ENCODE data around the gene SHC1.
A peak's percentile ranks its signal among the peaks of the same experiment; 100 is the strongest.

SHC1 gene

DNA sequence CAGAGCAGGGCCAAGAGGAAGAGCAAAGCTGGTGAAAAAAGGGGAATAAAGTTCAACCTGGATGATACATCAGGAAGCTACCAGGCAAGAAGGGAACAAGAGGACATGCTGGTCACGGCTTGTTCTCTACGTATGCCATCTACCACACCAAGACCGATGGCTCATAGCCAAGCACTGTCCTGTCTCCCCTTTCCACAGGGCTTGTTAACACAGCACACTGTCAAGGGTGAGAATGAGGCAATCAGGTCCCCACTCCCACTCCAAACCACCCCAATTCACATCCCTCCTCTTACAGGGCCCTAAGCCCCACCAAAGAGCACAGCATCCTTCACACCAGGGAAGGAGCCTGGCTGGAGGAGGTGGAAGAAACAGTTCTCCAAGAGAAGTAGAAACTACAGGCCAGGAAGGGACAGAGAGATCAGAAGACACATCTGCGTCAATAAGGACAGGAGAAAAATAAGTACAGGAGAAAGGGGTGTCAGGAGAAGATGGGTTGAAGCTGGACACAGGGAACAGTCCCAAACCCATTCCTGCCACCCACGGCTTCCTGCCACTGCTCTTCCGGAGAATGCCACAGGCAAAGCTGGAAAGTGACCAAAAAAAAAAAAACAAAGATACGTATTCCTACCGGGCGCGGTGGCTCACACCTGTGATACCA is 923 bp upstream of the SHC1 start:
- Histone ChIP-seq H3K9ac (peak overlapping the region; percentile 52; the same call in 1 of the 2 replicates), H3K4me2 (peak overlapping the region; percentile 73), H3K4me3 (IDR thresholded peaks at IDR 0.05; ENCODE audit: insufficient read depth, low read depth, low read length) (peak overlapping the region; percentile 97), H3K36me3 (ENCODE audit: insufficient read depth) (no peaks in the 10 kb centered on the region), H3K27me3 (ENCODE audit: insufficient read depth, low read depth) (no peaks in the 10 kb centered on the region), H2AFZ (ENCODE audit: low read depth) (peak overlapping the region; percentile 1; the same call in 1 of the 2 replicates), H3K79me2 (ENCODE audit: insufficient read depth, low read depth) (peaks cover 75% of the 10 kb centered on the region), H3K4me1 (ENCODE audit: low read depth, poor library complexity, severe bottlenecking) (peaks cover 54% of the 10 kb centered on the region), H4K20me1 (ENCODE audit: insufficient read depth) (no peaks in the 10 kb centered on the region), H3K27ac (peak overlapping the region; percentile 64)
- TF ChIP-seq, protein P1, sequence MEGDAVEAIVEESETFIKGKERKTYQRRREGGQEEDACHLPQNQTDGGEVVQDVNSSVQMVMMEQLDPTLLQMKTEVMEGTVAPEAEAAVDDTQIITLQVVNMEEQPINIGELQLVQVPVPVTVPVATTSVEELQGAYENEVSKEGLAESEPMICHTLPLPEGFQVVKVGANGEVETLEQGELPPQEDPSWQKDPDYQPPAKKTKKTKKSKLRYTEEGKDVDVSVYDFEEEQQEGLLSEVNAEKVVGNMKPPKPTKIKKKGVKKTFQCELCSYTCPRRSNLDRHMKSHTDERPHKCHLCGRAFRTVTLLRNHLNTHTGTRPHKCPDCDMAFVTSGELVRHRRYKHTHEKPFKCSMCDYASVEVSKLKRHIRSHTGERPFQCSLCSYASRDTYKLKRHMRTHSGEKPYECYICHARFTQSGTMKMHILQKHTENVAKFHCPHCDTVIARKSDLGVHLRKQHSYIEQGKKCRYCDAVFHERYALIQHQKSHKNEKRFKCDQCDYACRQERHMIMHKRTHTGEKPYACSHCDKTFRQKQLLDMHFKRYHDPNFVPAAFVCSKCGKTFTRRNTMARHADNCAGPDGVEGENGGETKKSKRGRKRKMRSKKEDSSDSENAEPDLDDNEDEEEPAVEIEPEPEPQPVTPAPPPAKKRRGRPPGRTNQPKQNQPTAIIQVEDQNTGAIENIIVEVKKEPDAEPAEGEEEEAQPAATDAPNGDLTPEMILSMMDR (conservative IDR thresholded peaks at IDR 0.05; ENCODE audit: low read depth, low read length), result no peak

DNA sequence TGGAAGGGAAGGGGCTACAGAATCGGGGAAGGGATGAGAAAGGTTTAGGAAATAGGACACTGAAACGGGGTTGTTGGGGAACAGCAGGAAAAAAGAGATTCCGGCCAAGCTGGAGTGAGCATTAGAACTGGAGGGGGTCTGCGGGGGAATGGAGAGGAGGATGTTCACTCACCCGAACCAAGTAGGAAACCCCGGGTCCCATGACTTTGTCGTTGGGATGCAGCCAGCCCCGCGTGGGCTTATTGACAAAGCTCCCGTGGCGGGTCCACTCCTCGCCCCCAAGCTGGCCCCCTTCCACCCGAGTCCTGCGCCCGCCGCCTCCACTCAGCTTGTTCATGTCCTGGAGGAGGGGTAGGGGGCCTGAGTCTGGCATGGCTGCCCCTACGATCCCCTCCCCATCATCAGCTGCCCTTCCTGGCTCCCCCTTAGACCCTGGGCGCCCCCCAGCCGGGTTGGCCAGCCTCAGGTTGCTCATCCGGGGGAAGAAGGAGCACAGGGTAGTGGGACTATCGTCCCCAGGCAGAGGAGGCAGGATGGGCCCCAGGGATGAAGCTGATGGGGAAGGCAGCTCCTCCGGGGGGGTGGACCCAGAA is 591 bp downstream of the SHC1 start:
- Histone ChIP-seq H3K4me3 (IDR thresholded peaks at IDR 0.05; ENCODE audit: insufficient read depth, low read depth, low read length) (no peak overlapping the region), H3K27ac (peak overlapping the region; percentile 64), H3K9ac (peak overlapping the region; percentile 52; the same call in 1 of the 2 replicates), H3K4me2 (peak overlapping the region; percentile 73), H3K79me2 (ENCODE audit: insufficient read depth, low read depth) (peaks cover 60% of the 10 kb centered on the region), H3K4me1 (ENCODE audit: low read depth, poor library complexity, severe bottlenecking) (peaks cover 50% of the 10 kb centered on the region), H3K27me3 (ENCODE audit: insufficient read depth, low read depth) (no peaks in the 10 kb centered on the region), H3K36me3 (ENCODE audit: insufficient read depth) (no peaks in the 10 kb centered on the region; the same call in 1 of the 2 replicates), H2AFZ (ENCODE audit: low read depth) (no peak overlapping the region), H4K20me1 (ENCODE audit: insufficient read depth) (no peaks in the 10 kb centered on the region)
- TF ChIP-seq, protein P1 (conservative IDR thresholded peaks at IDR 0.05; ENCODE audit: low read depth, low read length), result no peak

DNA sequence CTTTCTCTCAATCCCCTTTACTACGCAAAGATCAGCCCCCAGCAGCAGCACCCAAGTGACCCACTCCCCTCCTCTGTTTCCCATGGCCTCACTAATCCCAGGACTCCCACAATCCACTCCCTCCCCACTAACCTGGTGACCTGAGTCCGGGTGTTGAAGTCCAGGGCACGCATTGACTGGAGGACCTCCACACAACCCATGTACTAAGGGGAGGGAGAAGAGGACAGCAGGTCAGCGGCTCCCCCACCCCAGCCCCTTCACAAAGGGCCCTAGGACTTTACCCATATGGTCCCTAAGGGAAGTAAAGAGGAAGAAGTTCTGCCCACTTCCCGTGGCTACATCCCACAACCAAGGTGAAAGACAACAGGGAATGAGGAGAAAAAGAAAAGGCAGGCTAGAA is 1.3 kb downstream of the SHC1 start:
- no peaks in the 10 kb centered on the region for H4K20me1 ChIP-seq (ENCODE audit: insufficient read depth)
- H2AFZ ChIP-seq (ENCODE audit: low read depth), result no peak overlapping the region
- H3K27me3 ChIP-seq (ENCODE audit: insufficient read depth, low read depth), result no peaks in the 10 kb centered on the region
- TF ChIP-seq, protein P1 (conservative IDR thresholded peaks at IDR 0.05; ENCODE audit: low read depth, low read length), result no peak
- H3K79me2 ChIP-seq (ENCODE audit: insufficient read depth, low read depth), result peaks cover 58% of the 10 kb centered on the region
- peaks cover 57% of the 10 kb centered on the region for H3K4me1 ChIP-seq (ENCODE audit: low read depth, poor library complexity, severe bottlenecking)
- H3K9ac ChIP-seq, result no peak overlapping the region; the same call in 1 of the 2 replicates
- no peak overlapping the region for H3K27ac ChIP-seq
- H3K36me3 ChIP-seq (ENCODE audit: insufficient read depth), result no peaks in the 10 kb centered on the region; the same call in 1 of the 2 replicates
- H3K4me2 ChIP-seq, result peak overlapping the region; percentile 73; the same call in 1 of the 2 replicates
- no peak overlapping the region for H3K4me3 ChIP-seq (IDR thresholded peaks at IDR 0.05; ENCODE audit: insufficient read depth, low read depth, low read length)

DNA sequence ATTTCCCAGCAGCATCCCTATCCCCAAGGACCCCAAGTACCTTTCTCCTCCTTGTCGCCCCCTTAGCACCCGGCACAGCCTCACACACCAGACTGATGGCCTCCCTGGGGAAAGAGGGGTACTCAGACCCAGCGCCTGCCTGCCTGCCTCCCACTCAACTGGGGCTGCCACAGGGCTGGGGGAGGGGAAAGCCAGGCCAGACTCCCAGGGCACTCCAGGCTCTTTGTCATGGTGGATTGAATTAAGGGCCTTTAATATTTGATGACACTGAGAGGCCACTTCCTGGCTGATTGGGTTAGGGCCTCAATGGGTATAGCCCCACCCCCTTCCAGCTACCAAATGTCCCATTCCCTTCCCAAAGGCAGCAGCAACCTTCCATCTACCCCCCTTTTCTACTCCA is 1.8 kb downstream of the SHC1 start:
- H2AFZ ChIP-seq (ENCODE audit: low read depth), result no peak overlapping the region
- no peak overlapping the region for H3K27ac ChIP-seq
- no peak overlapping the region; the same call in 1 of the 2 replicates for H3K4me2 ChIP-seq
- no peak overlapping the region; the same call in 1 of the 2 replicates for H3K9ac ChIP-seq
- H3K27me3 ChIP-seq (ENCODE audit: insufficient read depth, low read depth), result no peaks in the 10 kb centered on the region
- no peak overlapping the region for H3K4me3 ChIP-seq (IDR thresholded peaks at IDR 0.05; ENCODE audit: insufficient read depth, low read depth, low read length)
- no peaks in the 10 kb centered on the region for H4K20me1 ChIP-seq (ENCODE audit: insufficient read depth)
- TF ChIP-seq, protein P1 (conservative IDR thresholded peaks at IDR 0.05; ENCODE audit: low read depth, low read length), result no peak
- peaks cover 57% of the 10 kb centered on the region for H3K79me2 ChIP-seq (ENCODE audit: insufficient read depth, low read depth)
- H3K4me1 ChIP-seq (ENCODE audit: low read depth, poor library complexity, severe bottlenecking), result peaks cover 61% of the 10 kb centered on the region
- peaks cover 1% of the 10 kb centered on the region; the same call in 1 of the 2 replicates for H3K36me3 ChIP-seq (ENCODE audit: insufficient read depth)
